AG09309 (cell line): ENCODE measurements around the gene CASP2.
"Not testable (repeated sequence)": the region's sequence is repeated elsewhere in the genome, so short reads cannot be mapped to it uniquely, and the experiment has no call there.

ENCODE experiments used
- DNase-seq: peaks from one replicate; pipeline ENCODE4 v3.0.0-alpha.2; 2010; ENCODE audit warnings: low read depth
- H3K4me3 ChIP-seq: 2 replicates; pipeline ENCODE4 v1.5.1; 2011; ENCODE audit warnings: mild to moderate bottlenecking, low read depth, low read length, moderate library complexity; ENCODE audit not compliant: control insufficient read depth
- TF ChIP-seq, protein P1 (sequence below): IDR thresholded peaks from 2 replicates; pipeline ENCODE4 v1.5.1; 2011; ENCODE audit warnings: mild to moderate bottlenecking, low read depth, low read length, inconsistent platforms; ENCODE audit not compliant: insufficient read depth, control insufficient read depth; ENCODE audit errors: missing control alignments

The CASP2 gene

GRCh38 chr7:143263266-143264195 lies 24.6 kb upstream of the CASP2 start, which contains the start of gene GSTK1:
Gene GSTK1, plus strand, starts transcription at chr7:143263441. Its CDS starts 73 bp downstream, at chr7:143263514.
- TF ChIP-seq, protein P1, sequence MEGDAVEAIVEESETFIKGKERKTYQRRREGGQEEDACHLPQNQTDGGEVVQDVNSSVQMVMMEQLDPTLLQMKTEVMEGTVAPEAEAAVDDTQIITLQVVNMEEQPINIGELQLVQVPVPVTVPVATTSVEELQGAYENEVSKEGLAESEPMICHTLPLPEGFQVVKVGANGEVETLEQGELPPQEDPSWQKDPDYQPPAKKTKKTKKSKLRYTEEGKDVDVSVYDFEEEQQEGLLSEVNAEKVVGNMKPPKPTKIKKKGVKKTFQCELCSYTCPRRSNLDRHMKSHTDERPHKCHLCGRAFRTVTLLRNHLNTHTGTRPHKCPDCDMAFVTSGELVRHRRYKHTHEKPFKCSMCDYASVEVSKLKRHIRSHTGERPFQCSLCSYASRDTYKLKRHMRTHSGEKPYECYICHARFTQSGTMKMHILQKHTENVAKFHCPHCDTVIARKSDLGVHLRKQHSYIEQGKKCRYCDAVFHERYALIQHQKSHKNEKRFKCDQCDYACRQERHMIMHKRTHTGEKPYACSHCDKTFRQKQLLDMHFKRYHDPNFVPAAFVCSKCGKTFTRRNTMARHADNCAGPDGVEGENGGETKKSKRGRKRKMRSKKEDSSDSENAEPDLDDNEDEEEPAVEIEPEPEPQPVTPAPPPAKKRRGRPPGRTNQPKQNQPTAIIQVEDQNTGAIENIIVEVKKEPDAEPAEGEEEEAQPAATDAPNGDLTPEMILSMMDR, result no peak
- H3K4me3 ChIP-seq, result peak within 1 kb of the TSS; percentile 99
- DNase-seq, result no peak

DNA sequence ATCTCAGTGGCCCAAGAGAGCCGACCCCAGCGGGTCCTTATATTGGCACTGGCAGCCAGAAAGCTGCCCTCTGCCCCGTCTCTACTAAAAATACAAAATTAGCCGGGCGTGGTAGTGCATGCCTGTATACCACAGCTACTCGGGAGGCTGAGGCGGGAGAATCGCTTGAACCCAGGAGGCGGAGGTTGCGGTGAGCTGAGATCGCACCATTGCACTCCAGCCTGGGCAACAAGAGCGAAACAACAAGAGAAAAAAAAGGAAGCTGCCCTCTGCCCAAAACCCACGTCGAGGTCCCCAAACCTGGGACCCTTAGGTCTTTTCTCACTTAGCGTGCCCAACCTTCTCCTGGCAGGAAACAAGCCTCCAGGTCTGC lies 24.0 kb upstream of the CASP2 start:
- peak overlapping the region; percentile 99 for H3K4me3 ChIP-seq
- DNase-seq, result not testable (repeated sequence)

DNA sequence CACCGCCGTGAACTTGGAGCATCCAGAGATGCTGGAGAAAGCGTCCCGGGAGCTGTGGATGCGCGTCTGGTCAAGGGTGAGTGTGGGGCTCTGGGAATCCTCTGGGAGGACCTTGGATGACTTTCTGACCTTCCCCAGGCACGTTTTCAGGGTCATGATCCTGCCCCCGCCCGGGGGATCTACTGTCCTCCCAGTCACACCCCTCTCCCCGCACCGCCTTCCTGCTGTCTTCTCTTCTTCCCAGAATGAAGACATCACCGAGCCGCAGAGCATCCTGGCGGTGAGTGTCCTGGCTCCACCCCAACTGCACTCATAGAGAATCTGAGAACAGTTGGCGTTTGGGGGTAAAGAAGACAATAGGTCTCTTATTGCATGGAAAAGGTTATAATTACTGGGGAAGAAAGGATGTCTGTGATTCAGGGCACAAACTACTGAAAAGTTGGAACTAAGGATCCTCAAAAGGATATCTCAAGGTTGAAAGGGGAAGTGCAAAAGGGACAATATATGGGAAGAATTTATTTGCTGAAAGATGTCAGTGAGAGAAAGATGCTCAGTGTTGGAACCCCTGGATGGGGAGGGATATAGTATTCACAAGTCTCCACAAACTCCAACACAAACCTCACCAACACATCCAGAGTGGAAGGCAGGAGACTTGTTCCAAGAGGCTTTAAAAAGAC lies 23.0 kb upstream of the CASP2 start:
- TF ChIP-seq, protein P1, result no peak
- DNase-seq, result no peak
- H3K4me3 ChIP-seq, result no peak overlapping the region

GRCh38 chr7:143269251-143269650 lies 18.9 kb upstream of the CASP2 start:
- no peak for DNase-seq
- TF ChIP-seq, protein P1, result no peak
- no peak overlapping the region for H3K4me3 ChIP-seq

- TF ChIP-seq, protein P1, result no peak
These were observed 16.9 kb upstream of the CASP2 start for GRCh38 chr7:143271240-143271639.

GRCh38 chr7:143272871-143273270 lies 15.3 kb upstream of the CASP2 start:
- TF ChIP-seq, protein P1, result no peak

More at GRCh38 chr7:143271240-143271639, 16.9 kb upstream of the CASP2 start:
- no peak for DNase-seq
- no peak overlapping the region for H3K4me3 ChIP-seq

More at GRCh38 chr7:143272871-143273270, 15.3 kb upstream of the CASP2 start:
- H3K4me3 ChIP-seq, result no peak overlapping the region
- DNase-seq, result no peak
